K562 (cell line): ENCODE measurements around the gene MBOAT2. TPM values are rescaled to one million over a fixed set of nuclear protein-coding genes. Genes with fewer than 3 reads are reported as not detected.

ENCODE experiments used
- CBX3 ChIP-seq, 2 experiments: IDR thresholded peaks; 1 replicate in 1 of 2; 2 replicates in 1 of 2; pipeline ENCODE4 v1.6.1; 2012; ENCODE audit warnings: inconsistent platforms in 2 of 2, low read length in 2 of 2, borderline replicate concordance in 1 of 2, control low read depth in 1 of 2
- HOXB6 ChIP-seq: fragments of 250-450 bp; sonication (Bioruptor Pico); IDR thresholded peaks from 2 replicates; pipeline ENCODE4 v1.5.1; 2022; ENCODE audit warnings: mild to moderate bottlenecking, borderline replicate concordance
- PCBP1 ChIP-seq: fragments of 200-400 bp; formaldehyde crosslinking; IDR thresholded peaks from 2 replicates; pipeline ENCODE4 v1.6.1; 2018; ENCODE audit warnings: mild to moderate bottlenecking, low read depth, low read length; ENCODE audit not compliant: poor library complexity, severe bottlenecking
- PRMT5 ChIP-seq: sonication (generic); formaldehyde crosslinking; IDR thresholded peaks from 2 replicates; pipeline ENCODE4 v1.5.0; 2020; ENCODE audit warnings: missing genetic modification reagents
- PTBP1 ChIP-seq: fragments of 200-400 bp; formaldehyde crosslinking; IDR thresholded peaks from 2 replicates; pipeline ENCODE4 v1.6.1; 2017; ENCODE audit warnings: low read depth, low read length
- RBM22 ChIP-seq: fragments of 200-400 bp; formaldehyde crosslinking; IDR thresholded peaks from 2 replicates; pipeline ENCODE4 v1.6.1; 2018; ENCODE audit warnings: low read length, low read depth; ENCODE audit not compliant: poor library complexity, severe bottlenecking
- SOX6 ChIP-seq: fragments of 450-650 bp; IDR thresholded peaks from 2 replicates; pipeline ENCODE4 v1.6.1; 2014; ENCODE audit warnings: mild to moderate bottlenecking
- SPI1 ChIP-seq: IDR thresholded peaks from 2 replicates; pipeline ENCODE4 v1.6.1; 2011; ENCODE audit warnings: low read depth, low read length, control low read depth, borderline replicate concordance
- TEAD1 ChIP-seq, 2 experiments: fragments of 450-650 bp in 1 of 2; sonication (generic) in 1 of 2; formaldehyde crosslinking; IDR thresholded peaks; 2 replicates each; pipeline versions ENCODE4 v1.4.0 to v1.8.0; 2020 to 2022; ENCODE audit warnings: mild to moderate bottlenecking in 2 of 2, missing genetic modification reagents in 1 of 2
- U2AF1 ChIP-seq: fragments of 200-400 bp; formaldehyde crosslinking; optimal IDR thresholded peaks from 2 replicates; pipeline ENCODE3; 2017; ENCODE audit warnings: mild to moderate bottlenecking, low read depth, low read length, moderate library complexity
- polyA plus RNA-seq, 8 experiments: library from polyadenylated mRNA; depleted of rRNA in 4 of 8; stranded (reverse) in 5 of 8; unstranded in 3 of 8; fragments of >200 nt; fragmentation: Nextera tagmentation in 2 of 8; fragmentation: Illumina TruSeq in 1 of 8; extraction: Ambion mirVana in 2 of 8; extraction: Trizol in 1 of 8; gene quantifications; 2 replicates each; pipeline versions ENCODE4 v1.2.1 to v1.2.3, GENCODE V29; 2011 to 2014; ENCODE audit warnings: inconsistent platforms in 1 of 8, missing spikeins in 1 of 8
- total RNA-seq, 7 experiments: library from RNA; depleted of rRNA in 6 of 7; stranded (reverse); fragments of >200 nt in 6 of 7; fragmentation: Illumina TruSeq in 2 of 7; extraction: Trizol in 2 of 7; gene quantifications; 2 replicates each; pipeline versions ENCODE4 v1.2.1 to v1.2.3, GENCODE V29; 2011 to 2021; ENCODE audit warnings: low replicate concordance in 1 of 7
- TF ChIP-seq, protein P1 (sequence below): IDR thresholded peaks from 2 replicates; pipeline ENCODE4 v1.6.1; 2011; ENCODE audit not compliant: insufficient read length; ENCODE audit errors: extremely low read depth
- TF ChIP-seq, protein P2 (sequence below), 2 experiments: IDR thresholded peaks; 2 replicates each; pipeline ENCODE4 v1.6.1; 2012; ENCODE audit warnings: improper control_type of control experiment in 2 of 2, low read depth in 2 of 2, low read length in 2 of 2, borderline replicate concordance in 1 of 2
- TF ChIP-seq, protein P3 (sequence below): fragments of 450-650 bp; IDR thresholded peaks from 2 replicates; pipeline ENCODE4 v1.6.1; 2016; ENCODE audit warnings: mild to moderate bottlenecking, moderate library complexity

The MBOAT2 gene
- total and polyA plus RNA-seq, 9 of the 15 experiments (the other 6 are each of a cell fraction or from before 2014, with no cell fraction given): 8.4 to 122 (median 27.6) TPM

DNA sequence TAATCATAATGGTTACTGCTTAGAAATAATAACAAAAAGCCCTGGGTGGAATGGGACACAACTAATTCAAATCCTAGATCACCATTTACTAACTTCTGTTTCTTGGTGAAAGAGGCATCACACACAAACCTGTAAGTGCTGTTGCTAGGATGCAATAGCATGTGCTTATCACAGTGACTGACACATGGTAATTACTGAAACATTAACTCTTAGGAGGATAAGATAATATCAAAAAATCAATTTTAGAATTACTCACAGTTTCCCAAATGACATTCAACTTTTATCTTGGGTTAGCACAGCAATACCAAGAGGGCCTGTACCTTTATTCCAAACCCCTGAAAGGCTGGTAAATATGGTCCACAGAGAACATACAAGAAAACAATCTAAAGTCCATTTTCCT lies 69.1 kb downstream of the MBOAT2 start (continued):
- TF ChIP-seq TEAD1 (CRISPR knock-in tag; IDR thresholded peaks at IDR 0.05) (no peak), U2AF1 (no peak), HOXB6 (CRISPR knock-in tag) (no peak), PRMT5 (CRISPR knock-in tag) (no peak), PCBP1 (no peak), RBM22 (no peak), CBX3 (IDR thresholded peaks at IDR 0.05; ENCODE audit: borderline replicate concordance in 1 of 2, low read length in 2 of 2) (no peak), SOX6 (no peak), SPI1 (no peak), PTBP1 (no peak)
- TF ChIP-seq, protein P1, sequence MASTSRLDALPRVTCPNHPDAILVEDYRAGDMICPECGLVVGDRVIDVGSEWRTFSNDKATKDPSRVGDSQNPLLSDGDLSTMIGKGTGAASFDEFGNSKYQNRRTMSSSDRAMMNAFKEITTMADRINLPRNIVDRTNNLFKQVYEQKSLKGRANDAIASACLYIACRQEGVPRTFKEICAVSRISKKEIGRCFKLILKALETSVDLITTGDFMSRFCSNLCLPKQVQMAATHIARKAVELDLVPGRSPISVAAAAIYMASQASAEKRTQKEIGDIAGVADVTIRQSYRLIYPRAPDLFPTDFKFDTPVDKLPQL: no peak
- TF ChIP-seq, protein P2, sequence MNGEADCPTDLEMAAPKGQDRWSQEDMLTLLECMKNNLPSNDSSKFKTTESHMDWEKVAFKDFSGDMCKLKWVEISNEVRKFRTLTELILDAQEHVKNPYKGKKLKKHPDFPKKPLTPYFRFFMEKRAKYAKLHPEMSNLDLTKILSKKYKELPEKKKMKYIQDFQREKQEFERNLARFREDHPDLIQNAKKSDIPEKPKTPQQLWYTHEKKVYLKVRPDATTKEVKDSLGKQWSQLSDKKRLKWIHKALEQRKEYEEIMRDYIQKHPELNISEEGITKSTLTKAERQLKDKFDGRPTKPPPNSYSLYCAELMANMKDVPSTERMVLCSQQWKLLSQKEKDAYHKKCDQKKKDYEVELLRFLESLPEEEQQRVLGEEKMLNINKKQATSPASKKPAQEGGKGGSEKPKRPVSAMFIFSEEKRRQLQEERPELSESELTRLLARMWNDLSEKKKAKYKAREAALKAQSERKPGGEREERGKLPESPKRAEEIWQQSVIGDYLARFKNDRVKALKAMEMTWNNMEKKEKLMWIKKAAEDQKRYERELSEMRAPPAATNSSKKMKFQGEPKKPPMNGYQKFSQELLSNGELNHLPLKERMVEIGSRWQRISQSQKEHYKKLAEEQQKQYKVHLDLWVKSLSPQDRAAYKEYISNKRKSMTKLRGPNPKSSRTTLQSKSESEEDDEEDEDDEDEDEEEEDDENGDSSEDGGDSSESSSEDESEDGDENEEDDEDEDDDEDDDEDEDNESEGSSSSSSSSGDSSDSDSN (IDR thresholded peaks at IDR 0.05; ENCODE audit: borderline replicate concordance in 1 of 2, low read depth in 2 of 2, low read length in 2 of 2): no peak
- TF ChIP-seq, protein P3, sequence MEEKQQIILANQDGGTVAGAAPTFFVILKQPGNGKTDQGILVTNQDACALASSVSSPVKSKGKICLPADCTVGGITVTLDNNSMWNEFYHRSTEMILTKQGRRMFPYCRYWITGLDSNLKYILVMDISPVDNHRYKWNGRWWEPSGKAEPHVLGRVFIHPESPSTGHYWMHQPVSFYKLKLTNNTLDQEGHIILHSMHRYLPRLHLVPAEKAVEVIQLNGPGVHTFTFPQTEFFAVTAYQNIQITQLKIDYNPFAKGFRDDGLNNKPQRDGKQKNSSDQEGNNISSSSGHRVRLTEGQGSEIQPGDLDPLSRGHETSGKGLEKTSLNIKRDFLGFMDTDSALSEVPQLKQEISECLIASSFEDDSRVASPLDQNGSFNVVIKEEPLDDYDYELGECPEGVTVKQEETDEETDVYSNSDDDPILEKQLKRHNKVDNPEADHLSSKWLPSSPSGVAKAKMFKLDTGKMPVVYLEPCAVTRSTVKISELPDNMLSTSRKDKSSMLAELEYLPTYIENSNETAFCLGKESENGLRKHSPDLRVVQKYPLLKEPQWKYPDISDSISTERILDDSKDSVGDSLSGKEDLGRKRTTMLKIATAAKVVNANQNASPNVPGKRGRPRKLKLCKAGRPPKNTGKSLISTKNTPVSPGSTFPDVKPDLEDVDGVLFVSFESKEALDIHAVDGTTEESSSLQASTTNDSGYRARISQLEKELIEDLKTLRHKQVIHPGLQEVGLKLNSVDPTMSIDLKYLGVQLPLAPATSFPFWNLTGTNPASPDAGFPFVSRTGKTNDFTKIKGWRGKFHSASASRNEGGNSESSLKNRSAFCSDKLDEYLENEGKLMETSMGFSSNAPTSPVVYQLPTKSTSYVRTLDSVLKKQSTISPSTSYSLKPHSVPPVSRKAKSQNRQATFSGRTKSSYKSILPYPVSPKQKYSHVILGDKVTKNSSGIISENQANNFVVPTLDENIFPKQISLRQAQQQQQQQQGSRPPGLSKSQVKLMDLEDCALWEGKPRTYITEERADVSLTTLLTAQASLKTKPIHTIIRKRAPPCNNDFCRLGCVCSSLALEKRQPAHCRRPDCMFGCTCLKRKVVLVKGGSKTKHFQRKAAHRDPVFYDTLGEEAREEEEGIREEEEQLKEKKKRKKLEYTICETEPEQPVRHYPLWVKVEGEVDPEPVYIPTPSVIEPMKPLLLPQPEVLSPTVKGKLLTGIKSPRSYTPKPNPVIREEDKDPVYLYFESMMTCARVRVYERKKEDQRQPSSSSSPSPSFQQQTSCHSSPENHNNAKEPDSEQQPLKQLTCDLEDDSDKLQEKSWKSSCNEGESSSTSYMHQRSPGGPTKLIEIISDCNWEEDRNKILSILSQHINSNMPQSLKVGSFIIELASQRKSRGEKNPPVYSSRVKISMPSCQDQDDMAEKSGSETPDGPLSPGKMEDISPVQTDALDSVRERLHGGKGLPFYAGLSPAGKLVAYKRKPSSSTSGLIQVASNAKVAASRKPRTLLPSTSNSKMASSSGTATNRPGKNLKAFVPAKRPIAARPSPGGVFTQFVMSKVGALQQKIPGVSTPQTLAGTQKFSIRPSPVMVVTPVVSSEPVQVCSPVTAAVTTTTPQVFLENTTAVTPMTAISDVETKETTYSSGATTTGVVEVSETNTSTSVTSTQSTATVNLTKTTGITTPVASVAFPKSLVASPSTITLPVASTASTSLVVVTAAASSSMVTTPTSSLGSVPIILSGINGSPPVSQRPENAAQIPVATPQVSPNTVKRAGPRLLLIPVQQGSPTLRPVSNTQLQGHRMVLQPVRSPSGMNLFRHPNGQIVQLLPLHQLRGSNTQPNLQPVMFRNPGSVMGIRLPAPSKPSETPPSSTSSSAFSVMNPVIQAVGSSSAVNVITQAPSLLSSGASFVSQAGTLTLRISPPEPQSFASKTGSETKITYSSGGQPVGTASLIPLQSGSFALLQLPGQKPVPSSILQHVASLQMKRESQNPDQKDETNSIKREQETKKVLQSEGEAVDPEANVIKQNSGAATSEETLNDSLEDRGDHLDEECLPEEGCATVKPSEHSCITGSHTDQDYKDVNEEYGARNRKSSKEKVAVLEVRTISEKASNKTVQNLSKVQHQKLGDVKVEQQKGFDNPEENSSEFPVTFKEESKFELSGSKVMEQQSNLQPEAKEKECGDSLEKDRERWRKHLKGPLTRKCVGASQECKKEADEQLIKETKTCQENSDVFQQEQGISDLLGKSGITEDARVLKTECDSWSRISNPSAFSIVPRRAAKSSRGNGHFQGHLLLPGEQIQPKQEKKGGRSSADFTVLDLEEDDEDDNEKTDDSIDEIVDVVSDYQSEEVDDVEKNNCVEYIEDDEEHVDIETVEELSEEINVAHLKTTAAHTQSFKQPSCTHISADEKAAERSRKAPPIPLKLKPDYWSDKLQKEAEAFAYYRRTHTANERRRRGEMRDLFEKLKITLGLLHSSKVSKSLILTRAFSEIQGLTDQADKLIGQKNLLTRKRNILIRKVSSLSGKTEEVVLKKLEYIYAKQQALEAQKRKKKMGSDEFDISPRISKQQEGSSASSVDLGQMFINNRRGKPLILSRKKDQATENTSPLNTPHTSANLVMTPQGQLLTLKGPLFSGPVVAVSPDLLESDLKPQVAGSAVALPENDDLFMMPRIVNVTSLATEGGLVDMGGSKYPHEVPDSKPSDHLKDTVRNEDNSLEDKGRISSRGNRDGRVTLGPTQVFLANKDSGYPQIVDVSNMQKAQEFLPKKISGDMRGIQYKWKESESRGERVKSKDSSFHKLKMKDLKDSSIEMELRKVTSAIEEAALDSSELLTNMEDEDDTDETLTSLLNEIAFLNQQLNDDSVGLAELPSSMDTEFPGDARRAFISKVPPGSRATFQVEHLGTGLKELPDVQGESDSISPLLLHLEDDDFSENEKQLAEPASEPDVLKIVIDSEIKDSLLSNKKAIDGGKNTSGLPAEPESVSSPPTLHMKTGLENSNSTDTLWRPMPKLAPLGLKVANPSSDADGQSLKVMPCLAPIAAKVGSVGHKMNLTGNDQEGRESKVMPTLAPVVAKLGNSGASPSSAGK: 0 out of 2 replicates have a peak, but pooled peaks have one; percentile 9
